ENCODE data around the gene KCNIP3.

KCNIP3 gene

DNA sequence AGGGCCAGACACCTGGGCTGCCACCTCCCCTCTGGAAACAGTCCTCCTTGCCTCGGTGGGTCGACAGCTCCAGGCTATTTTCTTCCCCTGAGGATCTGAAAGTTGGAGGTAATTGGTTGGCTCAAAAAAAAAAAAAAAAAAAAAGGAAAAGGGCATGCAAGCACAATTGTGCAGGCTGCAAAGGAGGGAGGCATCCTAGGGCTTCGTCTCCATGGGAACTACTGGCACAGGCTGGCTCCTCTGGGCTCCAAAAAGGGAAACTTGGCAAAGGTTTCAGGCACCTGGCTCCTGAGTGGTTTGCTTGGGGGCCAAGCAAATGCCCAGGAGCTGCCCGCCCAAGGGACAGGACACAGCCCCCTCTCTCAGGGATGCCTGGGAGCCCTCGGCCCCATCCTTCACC is 1.1 kb upstream of the KCNIP3 start:
- DNase-seq (ENCODE audit: low spot score): no peak

DNA sequence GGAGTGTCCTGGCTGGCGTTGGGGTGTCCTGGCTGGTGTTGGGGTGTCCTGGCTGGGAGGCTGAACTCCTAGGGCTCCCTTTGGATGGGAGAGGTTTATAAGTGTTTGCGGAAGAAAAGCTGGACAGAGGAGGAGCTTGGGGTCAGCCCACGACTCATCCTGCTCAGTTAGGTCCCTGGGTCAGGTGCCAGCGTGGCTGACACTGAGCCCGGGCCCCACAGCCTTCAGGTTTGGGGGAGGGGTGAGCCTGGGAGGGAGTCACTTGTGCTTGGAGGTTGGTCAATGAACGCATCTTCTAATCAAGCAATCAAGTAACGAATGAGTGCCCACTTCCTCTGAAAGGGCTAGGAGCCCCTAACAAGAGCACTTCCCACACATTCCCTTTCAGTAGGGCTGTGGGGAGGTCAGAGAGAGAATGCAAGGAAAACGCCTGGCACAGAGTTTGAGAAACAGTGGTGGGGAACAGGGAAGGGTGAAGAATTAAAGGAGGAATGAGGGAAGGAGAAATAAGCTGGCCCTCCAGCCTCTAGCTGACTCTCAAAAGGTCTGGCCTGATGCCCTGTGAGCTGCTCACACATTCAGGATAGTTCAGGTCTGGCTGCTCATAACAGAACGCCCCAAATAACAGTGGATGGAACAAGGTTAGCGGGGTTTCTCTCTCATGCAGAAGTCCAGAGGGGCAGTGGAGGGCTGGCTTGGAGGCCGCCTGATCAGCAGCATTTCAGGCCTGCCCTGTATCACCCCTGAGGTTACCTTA is 670 bp downstream of the KCNIP3 start:
- DNase-seq (ENCODE audit: low spot score): no peak

DNA sequence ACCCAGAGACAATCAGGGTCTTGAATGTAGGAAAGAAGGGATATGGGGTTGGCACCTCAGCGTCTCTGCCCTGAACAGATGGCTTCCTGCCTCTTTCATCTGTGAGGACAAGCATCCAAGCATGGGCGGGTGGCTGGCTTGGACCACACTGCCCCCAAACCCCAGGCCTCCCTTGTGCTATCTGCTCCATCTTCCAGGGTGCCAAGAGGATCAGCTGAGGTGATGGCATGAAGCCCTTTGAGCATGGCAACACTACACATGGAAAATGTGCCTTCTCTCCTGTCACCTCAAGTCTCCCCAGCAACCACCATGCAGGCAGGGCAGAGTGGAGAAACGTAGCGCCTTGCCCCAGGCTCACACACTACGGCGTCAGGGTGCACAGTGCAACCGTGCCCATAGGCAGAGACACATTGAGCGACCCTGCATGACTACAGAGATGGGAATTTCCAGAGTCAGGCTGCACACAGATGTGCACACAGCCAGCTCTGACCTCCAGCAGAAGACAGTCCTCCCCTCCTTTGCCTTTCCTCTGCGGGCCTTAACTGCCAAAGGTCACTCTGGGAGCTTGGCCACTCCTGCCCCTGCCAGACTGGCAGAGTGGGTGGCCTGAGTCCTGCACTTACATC is 1.5 kb downstream of the KCNIP3 start:
- DNase-seq (ENCODE audit: low spot score): no peak

DNA sequence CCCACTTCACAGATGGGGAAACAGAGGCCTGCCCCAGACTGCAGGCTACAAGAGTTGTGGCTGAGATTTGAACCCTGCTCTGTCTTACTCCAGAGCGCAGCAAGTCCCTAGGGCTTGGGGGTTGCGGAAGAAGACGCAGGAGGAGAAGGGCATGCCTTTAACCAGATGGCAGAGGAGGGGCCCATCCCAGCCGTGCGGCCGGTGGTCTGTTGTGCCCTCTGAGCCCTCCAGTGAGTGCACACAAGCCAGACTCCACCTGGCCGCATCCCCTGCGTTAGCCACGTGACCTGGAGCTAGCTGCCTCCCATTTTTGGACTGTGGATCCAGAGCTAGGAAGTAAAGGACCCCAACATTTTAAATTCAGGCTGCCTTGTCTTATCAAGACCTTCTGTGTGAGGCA is 2.8 kb downstream of the KCNIP3 start:
- DNase-seq (ENCODE audit: low spot score): no peak

DNA sequence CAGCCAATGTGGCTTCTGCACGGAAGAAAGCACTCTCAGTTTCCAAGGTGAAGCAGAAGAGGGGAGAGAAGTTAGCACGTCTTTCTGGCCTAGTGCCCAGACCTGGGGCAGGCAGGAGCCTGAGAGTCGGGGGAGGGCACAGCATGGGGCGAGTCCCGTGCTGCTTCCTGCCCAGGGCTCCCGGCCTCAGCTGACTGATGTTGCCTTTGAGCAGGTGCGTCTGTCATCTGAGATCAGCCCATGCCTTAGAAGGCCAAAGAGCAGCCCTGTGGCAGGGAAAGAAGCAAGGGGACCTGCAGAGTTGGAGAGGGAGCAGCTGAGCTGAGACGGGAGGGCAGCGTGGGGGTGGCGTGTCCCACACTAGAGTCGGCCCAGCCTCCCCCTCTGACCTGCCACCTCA is 3.3 kb downstream of the KCNIP3 start:
- DNase-seq (ENCODE audit: low spot score): no peak

DNA sequence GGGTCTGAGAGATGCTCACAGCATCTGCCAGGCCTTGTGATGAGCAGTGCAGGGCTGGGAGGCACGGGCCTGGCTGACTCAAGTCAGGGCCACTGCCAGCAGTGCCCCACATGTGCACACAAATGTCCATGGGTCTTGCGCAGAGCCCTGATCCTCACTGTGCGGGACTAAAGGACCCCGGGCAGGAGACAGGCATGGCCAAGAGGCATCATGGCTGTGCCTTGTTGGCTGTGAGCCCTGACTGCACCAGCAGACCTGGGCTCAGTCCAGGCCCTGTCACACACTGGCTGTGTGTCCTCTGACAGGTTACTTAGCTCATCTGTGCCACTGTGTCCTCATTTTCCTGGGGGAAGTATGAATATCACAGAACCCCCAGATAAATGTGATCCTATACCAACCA is 4.0 kb downstream of the KCNIP3 start:
- no peak for DNase-seq (ENCODE audit: low spot score)

DNA sequence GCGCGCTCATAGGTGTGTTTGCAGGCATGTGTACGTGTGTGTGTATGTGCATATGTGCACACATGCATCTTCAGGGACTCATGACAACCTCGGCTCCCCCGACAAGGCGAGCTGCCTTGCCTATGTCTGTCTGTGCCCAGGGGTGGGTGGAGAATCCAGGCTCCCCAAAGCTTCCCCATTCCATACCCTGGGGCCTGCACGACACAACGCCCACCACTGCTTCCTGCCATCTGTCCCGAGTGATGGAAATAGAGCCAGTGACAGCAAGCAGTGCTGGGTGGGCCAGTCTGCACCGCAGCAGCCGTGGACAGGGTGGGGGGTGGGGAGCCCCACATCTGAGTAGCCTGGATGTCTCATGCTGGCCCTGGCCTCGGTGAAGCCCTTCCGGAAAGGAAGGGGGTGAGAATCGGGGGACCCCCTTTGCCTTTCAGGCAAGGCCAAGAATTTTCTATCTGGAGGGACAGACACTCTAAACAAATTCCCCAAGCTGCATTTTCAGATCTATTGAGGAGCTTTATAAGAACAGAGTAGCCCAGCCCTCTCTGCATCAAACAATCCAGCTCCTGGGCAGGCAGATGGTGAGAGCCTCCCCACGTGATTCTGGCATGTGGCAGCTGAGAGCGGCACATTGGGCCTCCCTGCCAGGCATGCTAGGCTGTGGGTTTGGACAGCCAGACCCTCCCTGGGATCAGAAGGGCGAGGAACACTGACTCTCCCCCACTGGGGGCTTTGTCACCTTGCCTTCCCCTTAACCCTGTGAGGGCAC is 4.9 kb downstream of the KCNIP3 start:
- DNase-seq (ENCODE audit: low spot score): no peak

DNA sequence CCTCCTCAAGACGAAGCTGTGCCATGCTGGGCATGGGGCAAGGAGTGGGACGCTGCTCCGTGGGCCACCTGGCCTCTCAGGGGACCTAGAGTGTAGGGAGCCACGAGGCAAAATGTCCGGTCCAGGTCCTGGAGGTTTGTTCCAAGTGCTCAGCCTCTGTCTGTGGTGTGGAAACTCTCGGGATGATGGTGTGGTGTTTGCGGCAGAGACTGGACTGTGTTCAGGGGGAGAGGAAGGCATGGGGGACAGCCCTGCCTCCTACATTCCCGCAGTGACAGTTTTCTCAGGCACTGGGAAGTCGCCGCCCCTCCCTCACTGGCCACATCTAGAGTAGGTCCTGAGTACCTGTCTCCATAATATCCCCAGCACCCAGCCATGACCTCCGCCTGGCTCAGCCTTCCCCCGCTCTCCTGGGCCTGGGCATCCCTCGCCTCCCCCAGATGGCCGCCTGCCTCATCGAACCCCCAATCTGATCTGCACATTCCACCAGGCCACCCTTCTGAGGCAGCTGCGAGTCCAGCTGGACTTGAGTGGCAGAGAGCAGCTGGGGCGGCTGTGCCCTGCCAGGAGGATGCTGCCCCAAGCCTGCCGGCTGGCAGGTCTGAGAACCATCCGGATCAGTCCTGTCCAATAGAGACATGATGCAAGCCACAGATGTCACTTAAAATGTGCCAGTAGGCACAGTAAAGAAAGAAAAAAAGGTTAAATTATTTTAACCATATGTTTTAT is 6.2 kb downstream of the KCNIP3 start:
- DNase-seq (ENCODE audit: low spot score): no peak

DNA sequence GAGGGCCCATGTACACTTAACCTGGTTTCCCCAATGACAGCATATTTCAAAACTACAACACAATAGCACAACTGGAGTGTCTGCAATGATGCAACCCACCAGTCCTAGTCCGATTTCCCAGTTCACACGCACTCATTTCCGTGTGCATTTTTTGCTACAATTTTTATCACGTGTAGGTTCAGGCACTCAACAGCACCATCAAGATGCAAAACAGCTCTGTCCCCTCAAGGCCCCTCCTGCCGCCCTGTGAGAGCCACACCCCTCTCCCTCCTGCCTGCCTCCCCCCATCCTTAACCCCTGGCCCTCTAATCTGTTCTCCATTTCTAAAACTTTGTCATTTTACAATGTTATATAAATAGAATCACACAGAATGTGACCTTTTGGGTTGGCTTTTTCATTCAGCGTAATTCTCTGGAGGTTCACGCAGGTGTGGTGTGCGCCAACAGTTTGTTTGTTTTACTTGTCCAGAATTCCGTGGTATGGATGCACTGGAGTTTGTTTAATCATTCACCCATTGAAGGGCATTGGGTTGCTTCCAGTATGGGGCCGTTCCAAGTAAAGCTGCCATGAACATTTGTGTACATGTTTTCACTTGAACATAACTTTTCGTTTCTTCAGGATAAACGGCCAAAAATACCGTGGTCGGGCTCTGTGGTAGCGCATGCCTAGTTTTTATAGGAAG is 8.4 kb downstream of the KCNIP3 start:
- no peak for DNase-seq (ENCODE audit: low spot score)

DNA sequence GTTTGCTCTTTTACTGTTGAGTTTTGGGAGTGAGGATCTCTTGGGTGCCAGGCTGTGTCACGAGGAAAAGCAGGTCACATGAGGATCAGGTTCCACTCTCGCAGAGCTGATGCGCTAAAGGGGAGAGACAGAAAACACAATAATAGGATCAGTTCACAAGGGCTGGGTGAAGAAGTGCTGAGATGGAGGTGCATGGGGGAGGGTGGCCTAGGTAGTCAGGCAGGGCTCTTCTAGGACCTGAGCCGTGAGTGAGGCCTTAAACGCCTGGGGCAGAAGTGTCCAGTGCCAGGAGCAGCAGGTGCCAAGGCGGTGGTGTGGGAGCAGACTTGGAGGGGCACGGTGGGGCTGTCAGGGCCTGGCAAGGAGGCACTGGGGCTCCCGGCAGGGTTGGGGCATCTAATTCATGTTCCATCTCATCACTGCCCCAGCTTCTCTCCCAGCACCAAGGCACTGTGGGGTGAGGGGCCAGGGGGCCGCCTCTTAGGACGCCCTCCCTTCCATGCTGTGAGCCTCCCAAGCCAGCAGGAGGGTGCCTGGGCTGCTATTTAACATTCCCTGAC is 9.3 kb downstream of the KCNIP3 start:
- no peak for DNase-seq (ENCODE audit: low spot score)

DNA sequence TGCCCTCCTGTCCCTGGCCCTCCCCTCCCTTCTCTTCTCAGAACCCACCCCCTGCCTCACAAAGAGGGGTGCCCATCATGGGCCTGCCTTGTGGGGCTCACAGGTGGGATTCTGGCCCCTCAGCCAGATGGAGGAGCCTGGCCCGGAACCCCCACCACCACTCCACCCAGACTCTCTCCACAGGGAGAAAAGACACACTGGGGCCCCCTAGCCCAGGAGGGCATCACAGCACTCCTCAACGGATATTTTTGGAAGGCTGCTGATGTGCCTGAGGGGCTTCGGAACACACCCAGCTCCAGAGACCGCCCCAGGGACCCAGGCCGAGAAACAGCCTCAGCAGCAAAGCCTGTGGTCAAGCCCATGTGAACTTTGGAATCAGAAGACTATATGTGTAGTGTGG is 9.9 kb downstream of the KCNIP3 start:
- no peak for DNase-seq (ENCODE audit: low spot score)

DNA sequence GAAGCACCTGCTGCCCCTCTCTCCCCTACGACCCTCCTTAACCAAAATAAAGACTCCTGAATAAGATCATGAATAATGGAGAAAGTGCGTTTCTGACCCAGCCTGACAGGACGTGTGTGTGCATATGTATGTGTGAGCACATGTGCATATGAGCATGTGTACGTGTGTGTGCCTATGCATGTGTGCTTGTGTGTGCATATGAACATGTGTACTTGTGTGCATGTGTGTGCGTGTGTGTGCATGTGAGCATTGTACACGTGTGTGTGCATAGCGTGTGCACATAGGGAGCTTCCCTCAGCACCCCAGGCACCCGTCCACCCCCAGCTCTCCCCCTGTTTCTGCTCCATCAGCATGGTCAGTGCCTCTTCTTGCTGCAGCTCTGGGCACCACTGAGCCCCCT is 10.7 kb downstream of the KCNIP3 start:
- no peak for DNase-seq (ENCODE audit: low spot score)

DNA sequence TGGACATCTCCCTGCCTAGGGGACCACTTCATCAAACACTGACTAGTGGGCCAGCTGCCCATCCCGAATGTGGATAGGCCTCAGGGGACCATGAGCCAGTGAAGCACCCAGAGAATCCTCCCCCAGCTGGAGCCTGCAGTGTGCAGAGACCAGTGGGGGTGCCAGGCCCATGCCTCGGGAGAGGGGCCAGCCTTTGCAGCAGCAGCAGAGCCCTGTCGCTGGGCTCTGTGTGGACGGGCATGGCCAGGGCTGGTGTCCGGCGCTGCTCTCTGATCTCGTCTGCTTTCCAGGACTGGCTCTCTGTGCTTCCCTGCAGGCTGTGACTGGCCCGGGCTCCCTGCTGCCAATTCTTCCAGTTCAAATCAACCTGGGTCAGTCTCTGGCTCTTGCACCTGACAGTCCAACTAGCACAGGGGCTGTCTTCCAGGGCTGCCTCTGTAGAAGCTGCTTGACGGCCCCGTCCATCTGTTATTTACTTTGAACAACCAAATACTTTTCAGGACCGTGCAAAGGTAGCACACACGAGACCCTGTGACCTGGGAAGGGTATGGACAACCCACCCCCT is 11.4 kb downstream of the KCNIP3 start:
- DNase-seq (ENCODE audit: low spot score): no peak

DNA sequence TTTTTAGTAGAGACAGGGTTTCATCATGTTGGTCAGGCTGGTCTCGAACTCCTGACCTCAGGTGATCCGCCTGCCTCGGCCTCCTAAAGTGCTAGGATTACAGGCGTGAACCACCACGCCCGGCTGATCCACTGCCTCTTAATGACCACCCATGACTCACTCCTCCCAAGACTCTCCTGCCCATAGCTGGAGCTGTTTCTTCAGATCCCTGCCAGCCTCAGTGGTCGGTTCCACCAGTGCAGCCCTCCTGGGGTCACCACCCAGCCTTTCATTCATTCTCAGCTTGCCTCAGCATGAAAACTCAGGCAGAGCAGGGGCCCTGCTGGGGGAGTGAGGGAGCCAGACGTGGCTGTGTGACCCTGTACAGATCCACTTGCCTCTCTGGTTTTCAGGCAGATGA is 12.5 kb downstream of the KCNIP3 start:
- DNase-seq (ENCODE audit: low spot score): no peak

DNA sequence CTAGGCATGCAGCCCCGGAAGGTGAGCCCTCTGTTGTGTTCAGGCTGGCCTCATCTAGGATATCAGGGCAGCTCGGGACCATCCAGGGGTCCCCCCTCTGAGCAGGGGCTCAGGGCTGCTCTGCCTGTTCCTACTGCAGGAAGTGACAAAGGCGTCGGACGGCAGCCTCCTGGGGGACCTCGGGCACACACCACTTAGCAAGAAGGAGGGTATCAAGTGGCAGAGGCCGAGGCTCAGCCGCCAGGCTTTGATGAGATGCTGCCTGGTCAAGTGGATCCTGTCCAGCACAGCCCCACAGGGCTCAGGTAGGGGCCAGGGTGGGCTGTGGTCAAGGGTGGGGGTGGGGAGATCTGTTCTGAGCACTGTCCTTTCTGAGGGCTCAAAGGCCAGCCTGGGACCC is 13.1 kb downstream of the KCNIP3 start:
- no peak for DNase-seq (ENCODE audit: low spot score)

DNA sequence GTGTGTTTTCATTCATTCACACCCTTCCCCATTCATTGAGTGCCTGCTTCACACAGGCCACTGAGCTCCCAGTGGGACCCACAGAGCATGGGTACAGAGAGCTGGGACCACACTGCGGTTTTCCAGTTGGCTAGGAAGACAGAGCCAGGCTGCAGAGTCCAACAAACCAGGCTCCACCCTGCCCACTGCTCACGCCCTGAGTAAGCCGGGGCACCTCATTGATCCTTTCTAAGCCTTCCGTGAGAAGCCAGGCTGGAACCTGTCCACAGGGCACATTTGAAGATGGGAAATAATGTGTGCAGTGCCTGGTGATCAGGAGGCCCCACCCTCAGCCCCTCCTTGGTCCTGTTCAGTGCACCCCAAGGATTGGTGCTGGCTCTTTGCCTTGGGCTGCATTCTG is 13.5 kb downstream of the KCNIP3 start:
- no peak for DNase-seq (ENCODE audit: low spot score)

DNA sequence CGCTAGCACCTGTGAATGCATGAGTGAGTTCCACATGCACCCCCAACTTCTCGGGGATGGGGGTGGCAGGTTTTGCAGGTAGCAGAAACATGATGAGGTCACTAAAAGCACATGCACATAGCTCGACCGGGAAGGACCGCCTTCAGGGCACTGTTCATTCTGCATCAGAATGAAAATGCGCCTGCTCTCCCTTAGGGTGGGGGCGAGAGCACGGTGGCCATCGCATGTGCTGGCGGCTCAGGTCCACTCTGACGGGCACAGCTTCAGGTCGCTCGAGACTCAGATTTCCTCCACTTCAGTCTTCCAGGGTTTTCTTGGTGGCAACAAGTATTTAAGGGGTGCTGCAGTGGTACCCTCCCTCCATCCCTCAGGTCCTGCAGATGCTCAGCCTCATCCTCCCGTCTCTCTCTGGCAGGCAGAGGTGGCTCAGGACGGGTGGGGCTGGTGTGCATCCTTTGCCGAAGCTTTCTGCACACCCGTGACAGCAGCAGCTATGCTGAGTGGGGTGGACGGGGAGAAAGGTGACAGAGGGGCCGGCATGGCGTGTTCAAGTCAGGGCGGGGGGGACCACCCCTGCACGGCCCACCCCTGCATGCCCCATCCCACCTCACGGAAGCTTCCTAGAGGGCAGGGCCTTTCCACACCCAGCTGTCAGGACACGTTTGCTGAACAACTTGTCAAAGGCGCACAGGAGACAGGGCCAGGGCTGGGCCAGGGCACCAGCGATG is 14.8 kb downstream of the KCNIP3 start:
- no peak for DNase-seq (ENCODE audit: low spot score)

DNA sequence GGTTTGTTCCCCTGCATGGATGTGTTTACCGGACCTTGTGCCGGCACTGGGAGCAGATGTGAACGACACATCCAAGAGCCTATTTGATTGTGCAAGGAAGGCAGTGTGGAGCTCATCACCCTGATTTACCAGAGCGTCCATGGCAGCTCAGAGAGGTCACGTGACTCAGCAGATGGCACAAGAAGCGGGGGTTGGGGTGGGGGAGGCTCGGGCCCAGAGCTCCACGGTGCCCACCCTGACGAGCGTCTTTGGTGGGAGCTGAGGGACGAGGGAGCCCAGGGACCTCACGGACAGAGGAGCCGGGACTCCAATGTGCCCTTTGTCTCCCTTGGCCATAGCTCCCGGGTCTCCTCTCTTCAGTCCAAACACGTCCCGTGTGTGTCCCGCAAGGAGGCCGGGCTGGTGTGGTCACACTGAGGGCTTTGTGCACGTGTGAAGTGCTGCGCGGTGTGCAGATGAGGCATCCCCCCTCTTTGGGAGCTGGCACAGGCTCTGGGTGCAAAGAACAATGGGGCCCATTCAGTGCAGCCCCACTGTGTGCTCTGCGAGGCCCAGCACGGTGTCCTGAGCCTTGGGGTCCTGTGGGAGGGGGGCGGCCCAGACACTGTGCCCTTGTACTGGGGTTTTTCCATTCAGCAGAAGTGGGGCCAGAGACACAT is 15.5 kb downstream of the KCNIP3 start:
- no peak for DNase-seq (ENCODE audit: low spot score)

DNA sequence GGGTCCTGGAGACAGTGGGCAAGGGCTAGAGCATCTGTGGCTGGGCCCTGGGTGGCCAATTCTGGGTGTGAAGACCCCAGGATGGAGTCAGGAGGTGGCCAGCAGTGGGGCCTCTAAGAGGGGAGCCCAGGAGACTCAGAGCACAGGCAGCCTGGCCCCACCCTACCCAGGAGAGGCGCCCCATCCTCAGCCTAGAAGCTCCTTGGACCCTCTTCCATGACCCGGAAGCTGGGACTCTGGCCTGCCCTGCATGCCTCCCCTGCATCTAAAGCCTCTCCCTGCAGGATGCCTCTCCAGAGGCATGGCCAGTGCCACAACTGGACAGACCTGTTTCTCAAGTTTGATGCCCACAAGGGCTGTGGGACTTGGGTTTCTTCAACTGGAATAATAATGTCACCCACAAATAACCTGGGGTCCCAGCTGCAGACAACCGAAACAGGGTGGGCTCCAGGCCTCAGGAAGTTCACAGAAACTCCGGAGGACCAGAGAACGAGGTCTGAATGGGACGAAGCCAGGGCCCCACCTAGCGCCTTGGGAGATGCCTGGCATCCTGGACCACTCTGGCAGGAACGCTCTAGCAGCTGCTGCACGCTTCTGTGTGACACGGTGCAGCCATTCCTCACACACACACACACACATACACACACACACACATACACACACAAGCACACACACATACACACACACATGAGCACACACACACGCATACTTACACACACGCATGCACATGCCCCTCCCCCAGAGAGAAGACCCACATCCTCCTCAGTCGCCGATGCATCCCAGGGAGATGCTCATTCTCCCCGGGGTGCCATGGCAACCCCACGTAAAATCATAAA is 16.4 kb downstream of the KCNIP3 start:
- no peak for DNase-seq (ENCODE audit: low spot score)
